ENCODE measurements around the gene MAB21L3. TPM values are rescaled to one million over a fixed set of nuclear protein-coding genes. Genes with fewer than 3 reads are reported as not detected.

Gene MAB21L3
- total and polyA plus RNA-seq, 2 of the 13 experiments (the other 11 are each of a cell fraction or from before 2014, with no cell fraction given): 0.55 to 4.1 TPM

DNA sequence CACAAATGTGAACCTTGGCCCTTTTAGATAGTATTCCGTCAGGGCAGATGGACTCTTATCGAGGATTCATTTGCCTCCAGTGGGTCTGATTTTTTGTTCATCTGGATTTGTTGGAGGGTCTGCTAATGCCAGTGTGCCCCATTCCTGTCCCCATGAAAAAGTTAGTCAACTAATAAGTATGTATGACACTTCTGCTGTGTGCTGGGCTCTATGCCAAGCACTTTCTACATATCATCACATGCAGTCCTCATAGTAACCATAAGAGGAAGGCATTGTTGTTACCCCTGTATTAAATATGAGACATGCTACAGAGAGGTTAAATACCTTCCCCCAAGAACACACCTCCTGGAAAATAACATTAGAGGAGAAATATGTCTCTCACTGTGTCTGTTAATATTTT is 46.6 kb upstream of the MAB21L3 start:
- WGBS (ENCODE audit: low lambda C conversion rate): 73% methylated on average over 2 of the region's 2 CpGs
- no peaks in the 10 kb centered on the region for H4K20me1 ChIP-seq (ENCODE audit: insufficient read depth, low read length)
- ChIA-PET CTCF (ENCODE audit: low intra/inter-chr PET ratio, low total read pairs) (no interaction called here), POLR2A (no interaction called here)
- H3K36me3 ChIP-seq (replicated peaks in 1 of 2; ENCODE audit: control insufficient read depth in 1 of 2, insufficient read depth in 2 of 2, low read length in 2 of 2): no peaks in the 10 kb centered on the region
- ATAC-seq: no peak
- intact Hi-C loops (cut with micrococcal nuclease; ENCODE audit: unreplicated experiment) (no loop called here), in situ Hi-C loops (cut with HindIII; ENCODE audit: extremely low pct_ligation_motif_present, low pct_unique_long_range_greater_than_20kb) (no loop called here)
- no peak overlapping the region for H3K27ac ChIP-seq (ENCODE audit: extremely low read length, insufficient read depth, low read length)
- H3K79me2 ChIP-seq (ENCODE audit: insufficient read depth, low read length): no peaks in the 10 kb centered on the region
- BruUV-seq (replicated peaks): no TSS peak
- H3K9me3 ChIP-seq (ENCODE audit: low read length): no peaks in the 10 kb centered on the region
- H2AFZ ChIP-seq (ENCODE audit: low read length): no peak overlapping the region
- TF ChIP-seq, protein P1, sequence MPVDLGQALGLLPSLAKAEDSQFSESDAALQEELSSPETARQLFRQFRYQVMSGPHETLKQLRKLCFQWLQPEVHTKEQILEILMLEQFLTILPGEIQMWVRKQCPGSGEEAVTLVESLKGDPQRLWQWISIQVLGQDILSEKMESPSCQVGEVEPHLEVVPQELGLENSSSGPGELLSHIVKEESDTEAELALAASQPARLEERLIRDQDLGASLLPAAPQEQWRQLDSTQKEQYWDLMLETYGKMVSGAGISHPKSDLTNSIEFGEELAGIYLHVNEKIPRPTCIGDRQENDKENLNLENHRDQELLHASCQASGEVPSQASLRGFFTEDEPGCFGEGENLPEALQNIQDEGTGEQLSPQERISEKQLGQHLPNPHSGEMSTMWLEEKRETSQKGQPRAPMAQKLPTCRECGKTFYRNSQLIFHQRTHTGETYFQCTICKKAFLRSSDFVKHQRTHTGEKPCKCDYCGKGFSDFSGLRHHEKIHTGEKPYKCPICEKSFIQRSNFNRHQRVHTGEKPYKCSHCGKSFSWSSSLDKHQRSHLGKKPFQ (CRISPR knock-in tag; IDR thresholded peaks at IDR 0.05; ENCODE audit: insufficient replicate concordance): no peak
- TF ChIP-seq ZNF335 (CRISPR knock-in tag; IDR thresholded peaks at IDR 0.05) (no peak), CENPX (CRISPR knock-in tag; IDR thresholded peaks at IDR 0.05) (no peak), ZNF30 (CRISPR knock-in tag; IDR thresholded peaks at IDR 0.05) (no peak), SMYD3 (CRISPR knock-in tag; IDR thresholded peaks at IDR 0.05) (no peak), ZNF670 (CRISPR knock-in tag; IDR thresholded peaks at IDR 0.05; ENCODE audit: borderline replicate concordance) (no peak), SKI (IDR thresholded peaks at IDR 0.05; ENCODE audit: partially characterized antibody) (no peak)
- TF ChIP-seq, protein P2, sequence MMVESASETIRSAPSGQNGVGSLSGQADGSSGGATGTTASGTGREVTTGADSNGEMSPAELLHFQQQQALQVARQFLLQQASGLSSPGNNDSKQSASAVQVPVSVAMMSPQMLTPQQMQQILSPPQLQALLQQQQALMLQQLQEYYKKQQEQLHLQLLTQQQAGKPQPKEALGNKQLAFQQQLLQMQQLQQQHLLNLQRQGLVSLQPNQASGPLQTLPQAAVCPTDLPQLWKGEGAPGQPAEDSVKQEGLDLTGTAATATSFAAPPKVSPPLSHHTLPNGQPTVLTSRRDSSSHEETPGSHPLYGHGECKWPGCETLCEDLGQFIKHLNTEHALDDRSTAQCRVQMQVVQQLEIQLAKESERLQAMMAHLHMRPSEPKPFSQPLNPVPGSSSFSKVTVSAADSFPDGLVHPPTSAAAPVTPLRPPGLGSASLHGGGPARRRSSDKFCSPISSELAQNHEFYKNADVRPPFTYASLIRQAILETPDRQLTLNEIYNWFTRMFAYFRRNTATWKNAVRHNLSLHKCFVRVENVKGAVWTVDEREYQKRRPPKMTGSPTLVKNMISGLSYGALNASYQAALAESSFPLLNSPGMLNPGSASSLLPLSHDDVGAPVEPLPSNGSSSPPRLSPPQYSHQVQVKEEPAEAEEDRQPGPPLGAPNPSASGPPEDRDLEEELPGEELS (CRISPR knock-in tag; IDR thresholded peaks at IDR 0.05): no peak
- TF ChIP-seq, protein P3, sequence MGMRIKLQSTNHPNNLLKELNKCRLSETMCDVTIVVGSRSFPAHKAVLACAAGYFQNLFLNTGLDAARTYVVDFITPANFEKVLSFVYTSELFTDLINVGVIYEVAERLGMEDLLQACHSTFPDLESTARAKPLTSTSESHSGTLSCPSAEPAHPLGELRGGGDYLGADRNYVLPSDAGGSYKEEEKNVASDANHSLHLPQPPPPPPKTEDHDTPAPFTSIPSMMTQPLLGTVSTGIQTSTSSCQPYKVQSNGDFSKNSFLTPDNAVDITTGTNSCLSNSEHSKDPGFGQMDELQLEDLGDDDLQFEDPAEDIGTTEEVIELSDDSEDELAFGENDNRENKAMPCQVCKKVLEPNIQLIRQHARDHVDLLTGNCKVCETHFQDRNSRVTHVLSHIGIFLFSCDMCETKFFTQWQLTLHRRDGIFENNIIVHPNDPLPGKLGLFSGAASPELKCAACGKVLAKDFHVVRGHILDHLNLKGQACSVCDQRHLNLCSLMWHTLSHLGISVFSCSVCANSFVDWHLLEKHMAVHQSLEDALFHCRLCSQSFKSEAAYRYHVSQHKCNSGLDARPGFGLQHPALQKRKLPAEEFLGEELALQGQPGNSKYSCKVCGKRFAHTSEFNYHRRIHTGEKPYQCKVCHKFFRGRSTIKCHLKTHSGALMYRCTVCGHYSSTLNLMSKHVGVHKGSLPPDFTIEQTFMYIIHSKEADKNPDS (CRISPR knock-in tag; IDR thresholded peaks at IDR 0.05): no peak
- H3K9ac ChIP-seq (ENCODE audit: insufficient read depth, low read depth, low read length): no peak overlapping the region
- no peak overlapping the region for H3K4me3 ChIP-seq (replicated peaks in 1 of 3; ENCODE audit: insufficient read depth in 1 of 3, low read depth in 2 of 3, low read length in 3 of 3)
- no peak overlapping the region for H3K4me2 ChIP-seq (ENCODE audit: low read depth, low read length)
- DNase-seq (ENCODE audit: low spot score): no peak
- H3K27me3 ChIP-seq (ENCODE audit: control insufficient read depth in 1 of 2, insufficient read depth in 2 of 2, low read length in 2 of 2): no peaks in the 10 kb centered on the region
- FAIRE-seq: no peak
- no peaks in the 10 kb centered on the region for H3K4me1 ChIP-seq (ENCODE audit: insufficient read depth, low read length)
